HG03175 (cell line): ENCODE measurements around the gene MAGED4B.
"Not testable (repeated sequence)": the region's sequence is repeated elsewhere in the genome, so short reads cannot be mapped to it uniquely, and the experiment has no call there.

ENCODE experiments used
- ATAC-seq: cut with Tn5 transposase; IDR thresholded peaks from one replicate; pipeline ENCODE4 v1.9.1; 2021; ENCODE audit warnings: mild to moderate bottlenecking, moderate library complexity; ENCODE audit not compliant: unreplicated experiment

MAGED4B gene, protein sequence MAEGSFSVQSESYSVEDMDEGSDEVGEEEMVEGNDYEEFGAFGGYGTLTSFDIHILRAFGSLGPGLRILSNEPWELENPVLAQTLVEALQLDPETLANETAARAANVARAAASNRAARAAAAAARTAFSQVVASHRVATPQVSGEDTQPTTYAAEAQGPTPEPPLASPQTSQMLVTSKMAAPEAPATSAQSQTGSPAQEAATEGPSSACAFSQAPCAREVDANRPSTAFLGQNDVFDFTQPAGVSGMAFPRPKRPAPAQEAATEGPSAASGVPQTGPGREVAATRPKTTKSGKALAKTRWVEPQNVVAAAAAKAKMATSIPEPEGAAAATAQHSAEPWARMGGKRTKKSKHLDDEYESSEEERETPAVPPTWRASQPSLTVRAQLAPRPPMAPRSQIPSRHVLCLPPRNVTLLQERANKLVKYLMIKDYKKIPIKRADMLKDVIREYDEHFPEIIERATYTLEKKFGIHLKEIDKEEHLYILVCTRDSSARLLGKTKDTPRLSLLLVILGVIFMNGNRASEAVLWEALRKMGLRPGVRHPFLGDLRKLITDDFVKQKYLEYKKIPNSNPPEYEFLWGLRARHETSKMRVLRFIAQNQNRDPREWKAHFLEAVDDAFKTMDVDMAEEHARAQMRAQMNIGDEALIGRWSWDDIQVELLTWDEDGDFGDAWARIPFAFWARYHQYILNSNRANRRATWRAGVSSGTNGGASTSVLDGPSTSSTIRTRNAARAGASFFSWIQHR

GRCh38 chrX:52068666-52069640 is at the start of gene MAGED4B:
TSS of gene MAGED4B (minus strand) at chrX:52069183. CDS start at chrX:52068172, 1,011 bp downstream.
- not testable (repeated sequence) for ATAC-seq

DNA sequence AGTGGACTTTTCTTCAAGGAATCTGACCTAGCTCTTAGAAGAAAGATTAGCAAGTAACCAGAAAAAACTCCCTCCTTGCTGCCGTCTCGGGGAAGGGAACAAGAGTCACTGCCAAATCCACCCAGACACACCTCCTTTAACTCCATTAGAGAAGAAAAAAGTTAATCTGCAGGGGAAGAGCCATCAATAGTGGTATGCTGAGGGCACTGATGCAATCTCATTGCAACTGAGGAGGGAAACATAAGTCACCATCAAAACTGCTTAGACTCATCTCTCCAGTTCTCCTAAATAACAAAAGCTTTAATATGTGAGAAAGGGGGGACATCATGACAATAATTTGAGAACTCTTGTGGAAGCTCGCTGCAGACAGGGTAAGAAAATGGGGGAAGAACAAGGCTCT is 49.3 kb upstream of the MAGED4B start:
- no peak for ATAC-seq

- ATAC-seq, result no peak
Measured at GRCh38 chrX:52082578-52082977, 13.6 kb upstream of the MAGED4B start.

DNA sequence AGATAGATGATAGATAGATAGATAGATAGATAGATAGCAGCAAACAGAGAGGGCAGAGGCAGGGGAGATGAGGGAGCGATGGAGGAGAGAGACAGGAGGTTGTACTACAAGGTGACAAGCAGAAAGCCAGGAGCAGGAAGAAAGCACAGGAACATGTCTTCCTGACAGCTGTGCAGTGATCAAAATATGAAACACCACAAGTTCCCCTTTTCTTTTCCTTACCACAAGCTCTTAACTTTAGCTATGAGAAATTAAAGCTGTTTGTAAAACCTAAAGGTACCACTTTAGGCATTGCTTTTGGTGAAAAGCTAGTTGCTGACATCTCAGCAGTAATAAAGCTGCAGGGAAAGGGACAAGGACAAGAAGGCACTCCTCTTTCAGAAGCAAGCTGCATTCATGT is 9.1 kb upstream of the MAGED4B start:
- no peak for ATAC-seq

DNA sequence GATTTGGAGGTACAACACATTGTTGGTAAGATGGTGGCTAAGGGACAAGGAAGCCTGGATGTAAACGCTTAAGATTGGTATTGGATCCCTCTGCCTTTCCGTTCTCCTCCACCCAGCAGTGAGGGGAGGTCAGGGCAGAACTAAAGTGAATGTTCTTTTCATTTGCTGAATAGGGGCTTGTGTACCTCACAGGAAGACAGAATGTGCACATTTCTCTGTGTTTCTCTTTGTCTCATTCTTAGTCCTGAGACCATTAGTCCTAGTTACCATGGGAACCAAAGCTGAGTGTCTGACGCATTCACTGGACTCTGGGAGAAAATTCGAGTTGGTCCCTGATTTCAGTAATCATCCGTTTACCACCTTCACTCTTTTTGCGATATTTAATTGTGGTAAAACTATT is 26.7 kb downstream of the MAGED4B start:
- ATAC-seq, result not testable (repeated sequence)

DNA sequence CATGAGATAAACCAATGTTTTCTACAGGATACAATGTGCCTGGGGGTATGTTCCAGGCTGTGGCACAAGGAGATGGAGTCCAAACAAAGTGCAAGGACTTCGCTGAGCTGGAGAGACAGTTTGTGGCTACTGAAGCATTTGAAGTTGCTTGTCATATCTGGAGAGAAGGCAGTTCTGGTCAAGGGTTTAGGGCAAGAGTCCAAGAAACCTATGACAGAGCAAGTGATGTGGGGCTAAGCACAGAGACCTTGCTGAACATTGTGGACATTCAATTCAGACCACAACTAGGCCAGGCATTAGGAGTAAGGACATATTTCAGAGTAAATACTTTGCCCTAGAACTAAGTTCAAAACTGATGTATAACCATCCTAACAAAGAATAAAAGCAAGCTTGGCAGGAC is 34.8 kb downstream of the MAGED4B start:
- ATAC-seq, result no peak

GRCh38 chrX:52031371-52031770 is 37.6 kb downstream of the MAGED4B start:
- ATAC-seq, result no peak

DNA sequence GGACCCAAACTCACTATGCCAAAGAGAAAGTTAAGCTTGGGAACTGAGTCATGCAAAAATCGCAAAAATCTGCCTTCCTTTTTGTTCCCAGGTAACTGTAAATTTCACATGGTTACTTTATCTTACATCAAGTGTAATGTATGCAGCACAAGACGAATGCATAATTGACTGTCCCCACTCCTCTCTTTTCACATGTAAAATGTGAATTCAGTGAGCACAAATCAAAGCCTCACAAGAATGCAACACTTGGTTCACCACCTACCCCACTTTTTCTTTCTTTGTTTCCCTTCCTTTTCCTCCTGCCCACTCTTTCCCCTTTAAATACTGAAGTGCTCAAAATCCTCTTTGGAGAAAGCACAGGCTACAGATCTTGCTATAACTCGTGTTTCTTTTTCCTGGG is 53.2 kb downstream of the MAGED4B start:
- ATAC-seq, result no peak
